Activated CD4-positive, alpha-beta T cell treated with anti-CD3 and anti-CD28 coated beads for 36 hours (primary cell): ENCODE results near the gene OR2T35. TPM values are rescaled to one million over a fixed set of nuclear protein-coding genes. Genes with fewer than 3 reads are reported as not detected.
"Not testable (repeated sequence)": the region's sequence is repeated elsewhere in the genome, so short reads cannot be mapped to it uniquely, and the experiment has no call there.

Source experiments
- ATAC-seq: fragments of 200-7000 bp; cut with Tn5 transposase; one replicate; pipeline ENCODE4 v1.10.0; 2021; ENCODE audit warnings: mild to moderate bottlenecking, moderate library complexity
- CTCF ChIA-PET: fragments of 350-600 bp; sonication (Branson Sonifier 250); formaldehyde crosslinking; loops from one replicate; lab custom pipeline; 2021; ENCODE audit warnings: antibody characterized with exemption; lab: Charles Lee
- POLR2A ChIA-PET: fragments of 350-600 bp; sonication (Branson Sonifier 250); formaldehyde crosslinking; loops from one replicate; lab custom pipeline; 2021; ENCODE audit warnings: antibody characterized with exemption, inconsistent platforms; lab: Charles Lee
- DNase-seq: peaks from one replicate; pipeline ENCODE4 v3.0.0-alpha.2; 2020
- H3K27ac Mint-ChIP-seq: one replicate; pipeline ENCODE4 v1.8.0; 2021; ENCODE audit warnings: mixed read lengths
- H3K27me3 Mint-ChIP-seq: one replicate; pipeline ENCODE4 v1.8.0; 2021; ENCODE audit warnings: mixed read lengths
- H3K36me3 Mint-ChIP-seq: one replicate; pipeline ENCODE4 v1.8.0; 2021; ENCODE audit warnings: low read depth, mixed read lengths
- H3K4me1 Mint-ChIP-seq: one replicate; pipeline ENCODE4 v1.8.0; 2021; ENCODE audit warnings: mixed read lengths
- H3K4me3 Mint-ChIP-seq: one replicate; pipeline ENCODE4 v1.8.0; 2021; ENCODE audit warnings: mild to moderate bottlenecking, moderate library complexity, mixed read lengths
- H3K9me3 Mint-ChIP-seq: one replicate; pipeline ENCODE4 v1.8.0; 2021; ENCODE audit warnings: low read depth, mixed read lengths
- intact Hi-C, 2 experiments: fragments of 100-400 bp; cut with DNase I in 1 of 2; cut with micrococcal nuclease in 1 of 2; formaldehyde crosslinking; loops; one replicate each; pipeline versions ENCODE4 v1.14.2 to v1.15.1; 2022 to 2024; cut with DNase I, micrococcal nuclease
- total RNA-seq, 2 experiments: library from RNA; stranded (reverse); gene quantifications; one replicate each; pipeline ENCODE4 v1.2.3, GENCODE V29; 2021

OR2T35 gene
- total RNA-seq, 2 experiments from 2014 or later, result not detected

DNA sequence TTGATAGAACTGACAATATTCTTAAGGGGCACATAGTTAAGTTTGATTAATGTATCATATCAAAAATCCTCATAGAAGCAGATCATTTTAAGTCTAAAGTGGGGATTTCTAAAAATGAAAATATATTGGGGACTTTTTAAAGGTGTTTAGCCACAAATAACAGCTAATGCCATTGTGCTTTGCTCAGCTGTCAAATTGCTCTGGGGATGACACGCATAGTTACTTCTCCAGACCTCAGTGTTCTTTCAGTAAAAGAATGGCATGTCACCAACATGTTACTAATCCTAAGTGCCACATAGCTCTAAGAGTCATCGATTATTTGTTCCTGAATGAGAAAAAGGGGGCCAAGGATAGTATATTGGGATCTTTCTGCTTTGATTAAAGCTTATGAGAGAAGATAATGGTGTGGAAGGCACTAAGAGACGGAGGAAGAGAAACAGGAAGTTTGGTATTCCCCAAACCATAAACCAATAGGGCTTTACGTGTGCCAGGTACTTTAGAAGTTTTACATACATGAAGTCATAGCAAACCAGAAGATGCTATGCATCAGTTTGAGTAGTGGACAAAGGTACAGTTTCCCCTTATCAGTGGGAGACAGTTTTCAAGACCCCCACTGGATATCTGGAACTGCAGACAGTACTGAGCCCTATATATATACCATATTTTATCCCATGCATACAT lies 2.0 kb downstream of the OR2T35 start:
- POLR2A ChIA-PET, H3K27me3 Mint-ChIP-seq, intact Hi-C loops, ATAC-seq, CTCF ChIA-PET, H3K9me3 Mint-ChIP-seq, H3K27ac Mint-ChIP-seq, DNase-seq, H3K4me3 Mint-ChIP-seq, H3K4me1 Mint-ChIP-seq, H3K36me3 Mint-ChIP-seq: not testable (repeated sequence)

DNA sequence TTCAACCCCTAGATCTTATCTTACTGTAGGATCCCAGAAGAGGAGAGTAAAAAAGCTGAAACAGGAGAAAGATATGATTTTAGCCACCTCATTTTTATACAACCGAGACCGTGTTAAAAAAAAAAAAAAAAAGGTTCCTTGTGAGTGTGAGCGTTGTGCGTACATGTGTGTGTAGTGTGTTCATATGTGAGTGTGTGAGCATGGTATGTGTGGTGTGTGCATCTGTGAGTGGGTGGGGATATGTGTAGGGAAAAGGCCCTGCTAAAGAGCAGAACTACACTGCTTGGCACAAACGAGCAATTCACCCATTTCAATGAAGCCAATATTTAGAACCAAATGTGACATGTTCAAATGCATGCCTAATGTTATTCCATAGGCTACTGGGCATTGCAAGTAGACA lies 3.5 kb downstream of the OR2T35 start:
- H3K36me3 Mint-ChIP-seq, POLR2A ChIA-PET, H3K4me3 Mint-ChIP-seq, H3K27me3 Mint-ChIP-seq, H3K27ac Mint-ChIP-seq, CTCF ChIA-PET, ATAC-seq, H3K4me1 Mint-ChIP-seq, DNase-seq, H3K9me3 Mint-ChIP-seq, intact Hi-C loops: not testable (repeated sequence)

DNA sequence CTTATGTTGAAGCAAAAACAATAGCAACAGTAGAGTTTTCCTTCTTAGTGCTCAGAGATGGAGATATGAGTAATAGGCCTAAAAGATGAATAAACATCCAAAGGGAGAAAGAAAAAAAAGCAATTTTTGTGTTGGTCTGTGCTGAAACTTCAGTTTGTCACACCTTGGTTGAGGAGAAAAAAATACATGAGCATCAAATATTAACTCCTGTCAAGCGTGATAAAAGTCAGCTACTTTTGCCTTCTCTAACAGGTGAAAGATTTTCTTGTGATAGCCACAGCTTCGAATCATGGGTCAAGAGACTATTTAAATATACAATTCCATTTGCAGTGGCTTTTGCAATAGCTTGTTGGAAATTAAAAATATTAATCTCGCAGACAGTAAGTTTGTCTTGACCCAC lies 4.2 kb downstream of the OR2T35 start:
- H3K36me3 Mint-ChIP-seq, H3K9me3 Mint-ChIP-seq, ATAC-seq, intact Hi-C loops, POLR2A ChIA-PET, CTCF ChIA-PET, H3K4me1 Mint-ChIP-seq, H3K27ac Mint-ChIP-seq, H3K4me3 Mint-ChIP-seq, H3K27me3 Mint-ChIP-seq, DNase-seq: not testable (repeated sequence)

DNA sequence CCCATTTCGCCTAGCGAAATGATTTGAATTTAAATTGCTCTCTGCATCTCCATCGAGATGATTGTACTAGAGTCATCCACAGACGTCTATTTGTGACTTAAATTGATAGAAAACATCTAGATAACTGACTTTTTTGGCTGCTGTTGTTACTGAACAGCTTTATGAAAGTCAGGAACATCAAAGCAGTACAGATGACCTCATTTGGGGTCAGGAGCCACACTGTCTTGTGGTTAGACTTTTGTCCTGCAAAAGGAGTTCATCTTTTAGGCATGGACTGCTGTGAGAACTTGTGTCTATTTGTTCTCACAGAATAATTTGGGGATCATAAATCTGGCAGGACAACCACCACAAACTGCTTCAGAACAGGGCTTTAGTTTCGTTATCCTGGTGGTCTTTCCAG lies 5.4 kb downstream of the OR2T35 start:
- H3K36me3 Mint-ChIP-seq, POLR2A ChIA-PET, DNase-seq, H3K4me3 Mint-ChIP-seq, CTCF ChIA-PET, ATAC-seq, H3K27me3 Mint-ChIP-seq, intact Hi-C loops, H3K4me1 Mint-ChIP-seq, H3K27ac Mint-ChIP-seq, H3K9me3 Mint-ChIP-seq: not testable (repeated sequence)

DNA sequence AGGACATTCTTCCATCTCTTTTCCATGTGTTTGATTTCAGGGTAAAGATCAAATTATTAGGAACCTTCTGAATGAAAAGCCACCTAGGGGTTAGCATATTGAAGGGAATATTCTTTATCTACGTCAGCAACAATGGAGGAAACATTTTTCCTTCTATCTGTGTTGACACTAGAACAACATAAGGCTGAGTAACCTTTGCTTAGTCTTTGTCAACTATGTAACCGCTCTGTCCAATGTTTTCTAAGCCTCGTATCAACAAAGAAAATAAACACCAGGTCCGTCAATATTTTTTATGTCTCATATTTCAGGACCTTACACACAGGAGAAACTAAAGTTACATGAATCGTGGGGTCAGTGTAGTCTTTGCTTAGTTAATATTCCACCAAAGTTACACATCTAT lies 8.5 kb downstream of the OR2T35 start:
- H3K36me3 Mint-ChIP-seq, H3K4me3 Mint-ChIP-seq, intact Hi-C loops, ATAC-seq, H3K4me1 Mint-ChIP-seq, CTCF ChIA-PET, DNase-seq, POLR2A ChIA-PET, H3K27ac Mint-ChIP-seq, H3K9me3 Mint-ChIP-seq, H3K27me3 Mint-ChIP-seq: not testable (repeated sequence)

DNA sequence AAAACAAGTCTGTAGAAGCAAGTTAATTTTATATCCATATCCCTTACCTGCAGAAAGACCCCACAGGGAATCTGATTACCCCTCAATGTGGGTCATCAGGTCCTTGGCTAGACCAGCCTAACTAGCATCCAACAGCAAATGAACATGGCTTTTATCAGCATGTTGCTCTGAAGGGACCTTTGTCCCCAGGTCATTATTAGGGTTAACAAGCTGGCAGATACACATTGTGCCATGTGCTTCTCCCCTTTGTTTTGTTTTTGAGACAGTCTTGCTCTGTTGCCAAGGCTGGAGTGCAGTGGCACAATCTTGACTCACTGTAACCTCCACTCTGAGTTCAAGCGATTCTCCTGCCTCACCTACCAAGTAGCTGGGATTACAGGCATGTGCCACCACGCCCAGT lies 10.1 kb downstream of the OR2T35 start, which contains the start of gene OR2T11:
OR2T11 (minus strand) TSS at position 101 of the 400 bp plus-strand sequence. CDS start 7,963 bp downstream, outside the sequence.
- DNase-seq, POLR2A ChIA-PET, H3K4me3 Mint-ChIP-seq, H3K27me3 Mint-ChIP-seq, H3K27ac Mint-ChIP-seq, intact Hi-C loops, H3K36me3 Mint-ChIP-seq, H3K4me1 Mint-ChIP-seq, CTCF ChIA-PET, H3K9me3 Mint-ChIP-seq, ATAC-seq: not testable (repeated sequence)

DNA sequence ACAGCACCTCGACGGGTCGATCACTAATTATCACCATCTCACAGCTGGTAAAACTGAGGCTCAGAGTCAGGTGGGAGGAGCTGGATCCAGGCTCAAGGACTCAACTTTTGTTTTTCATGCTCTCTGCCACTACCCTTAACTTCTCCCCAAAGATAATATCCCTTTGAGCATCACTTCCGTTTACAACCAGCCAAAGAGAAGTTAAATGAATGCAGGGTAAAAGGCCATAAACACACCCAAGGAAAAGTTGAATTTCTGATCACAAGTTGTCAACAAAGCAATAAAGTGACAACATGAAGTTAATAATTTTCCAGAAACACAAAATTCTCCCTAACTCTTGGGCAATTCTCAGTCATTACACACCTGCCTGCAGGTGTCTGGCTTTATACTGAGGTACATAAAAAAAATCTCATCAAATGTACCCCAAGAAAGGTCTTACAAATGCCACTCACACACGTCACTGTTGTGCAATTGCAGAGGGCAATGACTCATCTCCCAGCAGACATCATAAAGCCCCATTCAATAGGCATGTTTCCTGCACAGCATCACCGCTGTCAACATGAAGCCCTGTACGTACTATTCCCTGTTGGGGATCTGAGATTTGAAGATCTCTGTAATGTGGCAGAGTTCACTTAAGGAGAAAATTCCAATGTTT lies 13.6 kb downstream of the OR2T35 start:
- H3K27me3 Mint-ChIP-seq, result peaks cover 2% of the 10 kb centered on the region
- H3K27ac Mint-ChIP-seq, result no peak overlapping the region
- intact Hi-C loops, result no loop called here
- no peak overlapping the region for H3K4me3 Mint-ChIP-seq
- DNase-seq (no peak), ATAC-seq (no peak)
- POLR2A ChIA-PET, result no interaction called here
- H3K36me3 Mint-ChIP-seq, result no peaks in the 10 kb centered on the region
- no peaks in the 10 kb centered on the region for H3K4me1 Mint-ChIP-seq
- CTCF ChIA-PET, result no interaction called here
- H3K9me3 Mint-ChIP-seq, result no peaks in the 10 kb centered on the region

DNA sequence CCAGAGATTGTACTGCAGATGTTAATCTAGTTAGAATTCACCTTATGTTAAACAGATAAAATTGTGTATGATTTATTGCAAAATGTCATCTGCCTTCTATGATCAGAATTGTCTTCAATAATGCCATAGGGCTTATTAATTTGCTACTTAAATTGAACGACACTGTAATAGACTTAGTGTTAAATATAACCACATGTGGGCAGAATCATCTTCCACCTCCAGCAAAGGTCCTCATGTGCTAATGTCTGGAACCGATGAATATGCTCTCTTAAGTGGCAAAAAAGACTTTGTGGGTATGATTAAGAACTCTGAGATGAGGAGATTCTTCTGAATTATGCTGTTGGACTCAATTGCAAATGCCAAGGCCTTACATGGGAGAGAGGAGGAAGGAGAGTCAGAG lies 14.5 kb downstream of the OR2T35 start:
- Mint-ChIP-seq H3K27ac (no peak overlapping the region), H3K36me3 (no peaks in the 10 kb centered on the region), H3K27me3 (peaks cover 2% of the 10 kb centered on the region), H3K9me3 (no peaks in the 10 kb centered on the region), H3K4me1 (no peaks in the 10 kb centered on the region), H3K4me3 (no peak overlapping the region)
- POLR2A ChIA-PET, result no interaction called here
- ATAC-seq (no peak), DNase-seq (no peak)
- intact Hi-C loops, result no loop called here
- CTCF ChIA-PET, result no interaction called here

DNA sequence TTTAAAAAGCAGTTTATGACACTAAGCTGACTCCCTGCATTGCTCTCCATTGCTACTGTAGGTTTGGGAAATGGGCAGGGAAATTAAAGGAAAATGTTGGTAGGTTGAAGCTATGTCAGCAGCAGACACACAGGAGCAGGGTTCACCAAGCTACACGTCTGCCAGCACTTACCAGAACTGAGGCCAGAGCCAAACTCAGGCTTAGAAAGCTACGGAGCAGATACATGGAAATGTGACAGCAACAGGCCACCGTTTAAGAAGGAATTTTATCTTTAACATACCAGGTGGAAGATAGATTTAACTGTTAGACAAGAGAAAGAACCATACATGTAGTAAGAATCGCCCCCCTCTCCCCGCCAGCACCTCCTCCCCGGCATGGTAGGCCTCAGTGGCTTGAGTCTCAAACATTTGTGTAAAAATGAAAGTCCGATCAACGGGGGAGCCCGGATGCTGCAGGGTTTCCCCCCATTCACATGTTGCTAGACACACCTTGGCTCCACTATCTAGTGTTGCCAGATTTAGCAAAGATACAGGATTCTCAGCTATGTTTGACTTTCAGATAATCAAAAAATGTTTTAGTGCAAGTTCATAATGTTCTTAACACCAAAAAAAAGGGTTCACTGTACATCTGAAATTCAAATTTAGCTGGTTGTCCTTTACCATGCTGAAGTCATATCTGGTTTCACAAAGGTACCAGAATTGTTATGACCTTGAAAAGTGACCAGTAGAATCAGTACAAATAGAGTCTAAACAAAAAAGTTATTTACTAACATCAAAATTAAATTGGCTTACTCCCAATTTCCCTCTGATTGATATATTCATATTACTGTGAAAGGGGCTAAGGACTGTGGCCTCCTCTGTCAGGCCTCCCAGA lies 16.9 kb downstream of the OR2T35 start:
- POLR2A ChIA-PET, result no interaction called here
- DNase-seq, result no peak
- Mint-ChIP-seq H3K27ac (no peak overlapping the region), H3K4me3 (no peak overlapping the region), H3K9me3 (no peaks in the 10 kb centered on the region), H3K27me3 (peaks cover 2% of the 10 kb centered on the region), H3K4me1 (no peaks in the 10 kb centered on the region), H3K36me3 (no peaks in the 10 kb centered on the region)
- CTCF ChIA-PET, result no interaction called here
- intact Hi-C loops, result no loop called here
- ATAC-seq, result no peak

DNA sequence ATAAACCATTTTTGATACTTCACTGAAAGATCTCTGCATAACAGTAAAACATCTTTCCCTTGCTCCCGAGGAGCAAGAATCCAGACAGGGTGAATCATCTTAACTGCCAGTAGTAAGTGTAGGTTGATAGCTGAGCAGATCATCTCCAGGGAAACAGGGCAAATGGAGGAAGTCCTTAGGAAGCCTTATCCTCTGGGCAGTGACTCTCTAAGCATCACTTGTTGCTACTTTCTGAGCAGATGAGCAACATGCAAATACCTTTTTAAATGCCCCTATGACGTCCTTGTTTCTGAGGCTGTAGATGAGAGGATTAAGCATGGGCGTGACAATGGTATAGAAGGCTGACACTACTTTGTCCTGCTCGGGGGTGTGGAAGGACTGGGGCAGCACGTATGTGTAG lies 19.1 kb downstream of the OR2T35 start:
- intact Hi-C loops, result no loop called here
- POLR2A ChIA-PET, result no interaction called here
- DNase-seq (no peak), ATAC-seq (no peak)
- H3K9me3 Mint-ChIP-seq, result no peaks in the 10 kb centered on the region
- H3K4me1 Mint-ChIP-seq, result no peaks in the 10 kb centered on the region
- H3K4me3 Mint-ChIP-seq, result no peak overlapping the region
- H3K27ac Mint-ChIP-seq, result no peak overlapping the region
- H3K36me3 Mint-ChIP-seq, result no peaks in the 10 kb centered on the region
- H3K27me3 Mint-ChIP-seq, result peaks cover 2% of the 10 kb centered on the region
- CTCF ChIA-PET, result interaction anchor here (1.3 to 3.4 kb wide), 2 partner anchors 60 to 181 kb away, joined by 3 to 19 read pairs; no protein-coding TSS in a partner anchor

DNA sequence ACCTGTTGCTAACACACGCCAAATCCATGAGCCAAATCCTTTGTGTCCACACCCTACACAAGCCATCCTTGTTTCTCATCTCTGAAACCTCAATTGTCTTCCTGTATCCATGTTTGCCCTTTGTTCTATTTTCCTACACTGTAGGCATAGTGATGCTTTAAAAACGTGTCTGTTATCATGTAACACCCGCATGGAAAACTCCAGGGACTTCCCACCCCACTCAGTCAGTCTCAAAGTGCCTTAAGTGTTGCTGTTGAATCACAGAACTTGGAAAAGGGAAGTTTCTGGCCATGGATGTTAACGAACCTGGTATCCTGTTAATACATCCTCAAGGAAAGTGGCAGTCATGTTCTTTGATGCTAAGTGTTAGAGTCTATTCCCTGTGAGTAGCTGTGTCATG lies 19.9 kb downstream of the OR2T35 start:
- Mint-ChIP-seq H3K27me3 (no peaks in the 10 kb centered on the region), H3K27ac (no peak overlapping the region), H3K9me3 (no peaks in the 10 kb centered on the region), H3K4me1 (no peaks in the 10 kb centered on the region), H3K4me3 (no peak overlapping the region), H3K36me3 (no peaks in the 10 kb centered on the region)
- CTCF ChIA-PET, result interaction anchor here (1.3 to 3.4 kb wide), 2 partner anchors 61 to 182 kb away, joined by 3 to 19 read pairs; no protein-coding TSS in a partner anchor
- DNase-seq, result no peak
- intact Hi-C loops, result no loop called here
- no peak for ATAC-seq
- POLR2A ChIA-PET, result interaction anchor here (0.5 kb wide), 1 partner anchor 202 kb away, joined by 3 read pairs; no protein-coding TSS in a partner anchor
